BLaER1 treated with 17β-estradiol and CSF1 and Interleukin-3, amounts not matched to agents 10 nM and 100 nM (cell line): ENCODE data around the gene PAN3.

ENCODE experiments used
- H3K27ac ChIP-seq, 11 experiments: shearing (Covaris generic); formaldehyde crosslinking; 2 replicates each; pipeline ENCODE4 v1.8.1; 2022
- H3K27me3 ChIP-seq, 11 experiments: shearing (Covaris generic); formaldehyde crosslinking; 2 replicates each; pipeline ENCODE4 v1.8.1; 2022
- H3K36me3 ChIP-seq, 11 experiments: shearing (Covaris generic); formaldehyde crosslinking; 2 replicates each; pipeline ENCODE4 v1.8.1; 2022
- H3K4me1 ChIP-seq, 10 experiments: shearing (Covaris generic); formaldehyde crosslinking; 2 replicates each; pipeline ENCODE4 v1.8.1; 2022
- H3K4me2 ChIP-seq, 11 experiments: shearing (Covaris generic); formaldehyde crosslinking; 2 replicates each; pipeline ENCODE4 v1.8.1; 2022
- H3K4me3 ChIP-seq, 10 experiments: shearing (Covaris generic); formaldehyde crosslinking; 2 replicates each; pipeline ENCODE4 v1.8.1; 2022
- H3K9ac ChIP-seq, 11 experiments: shearing (Covaris generic); formaldehyde crosslinking; 2 replicates each; pipeline ENCODE4 v1.8.1; 2022
- H3K9me3 ChIP-seq, 11 experiments: shearing (Covaris generic); formaldehyde crosslinking; replicated peaks in 1 of 11; 2 replicates each; pipeline ENCODE4 v1.8.1; 2022
- H4K20me1 ChIP-seq, 11 experiments: shearing (Covaris generic); formaldehyde crosslinking; 2 replicates each; pipeline ENCODE4 v1.8.1; 2022
- Cebpa-rat ChIP-seq, 11 experiments: shearing (Covaris generic); IDR thresholded peaks; 2 replicates each; pipeline ENCODE4 v1.8.1; 2022

The PAN3 gene

DNA sequence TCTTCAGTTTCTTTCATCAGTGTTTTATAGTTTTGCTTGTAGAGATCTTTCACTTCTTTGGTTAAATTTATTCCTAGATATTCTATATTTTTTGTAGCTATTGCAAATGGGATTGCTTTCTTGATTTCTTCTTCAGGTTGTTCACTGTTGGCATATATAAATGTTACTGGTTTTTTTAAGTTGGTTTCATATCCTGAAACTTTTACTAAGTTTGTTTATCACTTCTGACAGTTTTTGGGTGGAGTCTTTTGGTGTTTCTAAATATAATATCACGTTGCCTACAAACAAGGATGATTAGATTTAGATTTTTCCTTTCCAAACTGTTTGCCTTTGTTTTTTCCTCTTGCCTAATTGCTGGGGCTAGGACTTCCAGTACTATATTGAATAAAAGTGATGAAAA is 109.7 kb downstream of the PAN3 start:
- Histone ChIP-seq H3K36me3 (peaks cover 36 to 99% (median 86%) of the 10 kb centered on the region in 11 experiments), H3K4me1 (peaks cover 10 to 64% (median 40%) of the 10 kb centered on the region in 10 experiments; a peak in 18 of 20 replicates), H3K4me2 (peak overlapping the region in 10 of 11 experiments; percentile 13 to 71 (median 48); a peak in 19 of 22 replicates), H3K27me3 (no peaks in the 10 kb centered on the region), H3K9me3 (peaks cover 11 to 93% (median 84%) of the 10 kb centered on the region in 11 experiments; a peak in 20 of 22 replicates), H3K4me3 (peak overlapping the region in 3 of 10 experiments; percentile 3 to 19 (median 17); a peak in 1 of 20 replicates), H4K20me1 (peaks cover 0 to 74% (median 0%) of the 10 kb centered on the region in 11 experiments; a peak in 4 of 22 replicates), H3K9ac (peak overlapping the region in 7 of 11 experiments; percentile 26 to 67 (median 50); a peak in 11 of 22 replicates), H3K27ac (peak overlapping the region in 10 of 11 experiments; percentile 5 to 84 (median 68); a peak in 19 of 22 replicates)
- no peak for TF ChIP-seq Cebpa-rat (IDR thresholded peaks at IDR 0.05)

GRCh38 chr13:28250542-28250941 is 112.2 kb downstream of the PAN3 start:
- Histone ChIP-seq H4K20me1 (peaks cover 0 to 66% (median 0%) of the 10 kb centered on the region in 11 experiments; a peak in 4 of 22 replicates), H3K36me3 (peaks cover 48 to 98% (median 86%) of the 10 kb centered on the region in 11 experiments), H3K4me2 (peak overlapping the region in 1 of 11 experiments; percentile 23; a peak in 3 of 22 replicates), H3K27me3 (no peaks in the 10 kb centered on the region), H3K9me3 (peaks cover 11 to 92% (median 84%) of the 10 kb centered on the region in 11 experiments; a peak in 20 of 22 replicates), H3K4me1 (peaks cover 10 to 56% (median 32%) of the 10 kb centered on the region in 10 experiments; a peak in 18 of 20 replicates), H3K9ac (no peak overlapping the region), H3K4me3 (peak overlapping the region in 2 of 10 experiments; percentile 2 to 12; a peak in 1 of 20 replicates), H3K27ac (peak overlapping the region in 6 of 11 experiments; percentile 35 to 84 (median 76); a peak in 10 of 22 replicates)
- no peak for TF ChIP-seq Cebpa-rat (IDR thresholded peaks at IDR 0.05)

DNA sequence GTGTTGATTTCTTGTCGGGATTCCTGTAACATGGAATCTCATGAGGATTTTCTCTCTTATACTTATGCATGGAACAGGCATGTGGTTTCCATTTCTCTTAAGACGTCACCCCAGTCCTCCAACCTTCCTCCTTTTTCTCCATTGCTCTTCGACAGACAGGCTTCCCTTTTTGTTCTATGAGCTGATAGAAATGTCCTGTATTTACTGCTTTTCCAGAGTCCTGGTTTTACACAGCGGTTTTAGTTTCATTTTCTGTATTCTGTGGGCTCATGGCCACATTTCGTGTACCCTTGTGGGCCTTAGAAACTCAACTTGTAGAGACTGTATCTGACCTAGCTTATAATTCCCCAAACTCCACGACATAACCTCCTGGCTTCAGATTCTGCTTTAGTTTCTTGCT is 113.1 kb downstream of the PAN3 start:
- Histone ChIP-seq H3K9ac (peak overlapping the region in 4 of 11 experiments; percentile 9 to 37 (median 28); a peak in 4 of 22 replicates), H4K20me1 (peaks cover 0 to 56% (median 0%) of the 10 kb centered on the region in 11 experiments; a peak in 3 of 22 replicates), H3K27ac (peak overlapping the region; percentile 1 to 84 (median 37); a peak in 18 of 22 replicates), H3K4me2 (peak overlapping the region; percentile 12 to 51 (median 30); a peak in 21 of 22 replicates), H3K4me1 (peaks cover 10 to 51% (median 28%) of the 10 kb centered on the region in 10 experiments; a peak in 18 of 20 replicates), H3K36me3 (peaks cover 53 to 98% (median 86%) of the 10 kb centered on the region in 11 experiments), H3K27me3 (no peaks in the 10 kb centered on the region), H3K4me3 (peak overlapping the region in 1 of 10 experiments; percentile 17; a peak in 1 of 20 replicates), H3K9me3 (peaks cover 15 to 92% (median 83%) of the 10 kb centered on the region in 11 experiments; a peak in 21 of 22 replicates)
- TF ChIP-seq Cebpa-rat (IDR thresholded peaks at IDR 0.05) = no peak

GRCh38 chr13:28252547-28252946 is 114.2 kb downstream of the PAN3 start:
- peaks cover 10 to 49% (median 29%) of the 10 kb centered on the region in 10 experiments; a peak in 18 of 20 replicates for H3K4me1 ChIP-seq
- H4K20me1 ChIP-seq = peaks cover 0 to 47% (median 0%) of the 10 kb centered on the region in 11 experiments; a peak in 3 of 22 replicates
- H3K9ac ChIP-seq = no peak overlapping the region
- no peaks in the 10 kb centered on the region for H3K27me3 ChIP-seq
- TF ChIP-seq Cebpa-rat (IDR thresholded peaks at IDR 0.05) = no peak
- H3K4me3 ChIP-seq = no peak overlapping the region
- no peak overlapping the region for H3K4me2 ChIP-seq
- peaks cover 60 to 98% (median 85%) of the 10 kb centered on the region in 11 experiments for H3K36me3 ChIP-seq
- peaks cover 16 to 91% (median 82%) of the 10 kb centered on the region in 11 experiments; a peak in 21 of 22 replicates for H3K9me3 ChIP-seq
- no peak overlapping the region; a peak in 1 of 22 replicates for H3K27ac ChIP-seq

- peaks cover 18 to 85% (median 77%) of the 10 kb centered on the region in 11 experiments for H3K9me3 ChIP-seq
- H4K20me1 ChIP-seq = peaks cover 0 to 27% (median 0%) of the 10 kb centered on the region in 11 experiments; a peak in 3 of 22 replicates
- TF ChIP-seq Cebpa-rat (IDR thresholded peaks at IDR 0.05) = no peak
- no peak overlapping the region for H3K27ac ChIP-seq
- H3K27me3 ChIP-seq = no peaks in the 10 kb centered on the region
- no peak overlapping the region for H3K9ac ChIP-seq
- no peak overlapping the region for H3K4me3 ChIP-seq
- H3K4me2 ChIP-seq = peak overlapping the region in 2 of 11 experiments; percentile 5 to 8; a peak in 2 of 22 replicates
- H3K4me1 ChIP-seq = peaks cover 0 to 22% (median 12%) of the 10 kb centered on the region in 10 experiments; a peak in 12 of 20 replicates
- peaks cover 82 to 99% (median 93%) of the 10 kb centered on the region in 11 experiments for H3K36me3 ChIP-seq
These were observed 119.0 kb downstream of the PAN3 start for GRCh38 chr13:28257305-28257704.

DNA sequence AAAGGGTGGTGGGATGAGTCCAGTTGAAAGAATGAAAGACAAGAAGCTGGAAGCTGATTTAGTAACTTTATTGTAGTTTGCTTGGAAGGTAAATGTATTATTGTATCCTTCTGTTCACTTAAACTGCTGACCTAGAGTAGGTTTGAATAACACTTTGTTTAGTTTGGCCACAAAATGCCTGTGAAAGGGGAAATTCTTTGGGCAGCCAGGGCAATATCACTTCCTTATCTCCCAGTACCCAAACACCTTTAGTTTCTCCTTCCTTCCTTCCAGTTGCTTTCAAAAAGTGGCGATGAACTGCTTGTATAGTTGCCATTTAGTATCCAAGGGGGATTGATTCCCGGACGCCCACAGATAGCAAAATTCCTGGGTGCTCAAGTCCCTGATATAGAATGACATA is 120.1 kb downstream of the PAN3 start:
- peak overlapping the region in 2 of 11 experiments; percentile 13 to 43; a peak in 3 of 22 replicates for H3K4me2 ChIP-seq
- H3K4me1 ChIP-seq = peaks cover 0 to 22% (median 12%) of the 10 kb centered on the region in 10 experiments; a peak in 12 of 20 replicates
- TF ChIP-seq Cebpa-rat (IDR thresholded peaks at IDR 0.05) = no peak
- H3K27me3 ChIP-seq = no peaks in the 10 kb centered on the region
- peak overlapping the region in 7 of 11 experiments; percentile 1 to 53 (median 24); a peak in 9 of 22 replicates for H3K27ac ChIP-seq
- peaks cover 89 to 99% (median 95%) of the 10 kb centered on the region in 11 experiments for H3K36me3 ChIP-seq
- H3K9me3 ChIP-seq = peaks cover 29 to 90% (median 84%) of the 10 kb centered on the region in 11 experiments
- peaks cover 0 to 20% (median 0%) of the 10 kb centered on the region in 11 experiments; a peak in 3 of 22 replicates for H4K20me1 ChIP-seq
- H3K4me3 ChIP-seq = no peak overlapping the region
- H3K9ac ChIP-seq = no peak overlapping the region; a peak in 1 of 22 replicates

DNA sequence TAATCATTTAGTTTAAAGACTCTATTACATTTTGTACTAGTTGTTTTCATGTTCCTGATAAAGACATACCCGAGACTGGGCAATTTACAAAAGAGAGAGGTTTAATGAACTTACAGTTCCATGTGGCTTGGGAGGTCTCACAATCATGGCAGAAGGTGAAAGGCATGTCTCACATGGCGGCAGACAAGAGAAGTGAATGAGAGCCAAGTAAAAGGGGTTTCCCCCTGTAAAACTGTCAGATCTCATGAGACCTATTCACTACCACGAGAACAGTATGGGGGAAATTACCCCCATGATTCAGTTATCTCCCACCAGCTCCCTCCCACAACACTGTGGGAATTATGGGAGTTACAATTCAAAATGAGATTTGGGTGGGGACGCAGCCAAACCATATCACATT is 129.2 kb downstream of the PAN3 start:
- Histone ChIP-seq H3K4me2 (peak overlapping the region in 7 of 11 experiments; percentile 13 to 69 (median 29); a peak in 8 of 22 replicates), H3K4me3 (peak overlapping the region in 6 of 10 experiments; percentile 0 to 49 (median 34); a peak in 8 of 20 replicates), H4K20me1 (peaks cover 0 to 31% (median 0%) of the 10 kb centered on the region in 11 experiments; a peak in 5 of 22 replicates), H3K27ac (peak overlapping the region in 10 of 11 experiments; percentile 36 to 99 (median 94); a peak in 19 of 22 replicates), H3K4me1 (peaks cover 18 to 49% (median 42%) of the 10 kb centered on the region in 10 experiments), H3K27me3 (no peaks in the 10 kb centered on the region; a peak in 1 of 22 replicates), H3K9me3 (peaks cover 42 to 67% (median 56%) of the 10 kb centered on the region in 11 experiments), H3K9ac (peak overlapping the region in 7 of 11 experiments; percentile 28 to 82 (median 74); a peak in 13 of 22 replicates), H3K36me3 (peaks cover 69 to 85% (median 74%) of the 10 kb centered on the region in 11 experiments)
- TF ChIP-seq Cebpa-rat (IDR thresholded peaks at IDR 0.05) = no peak

DNA sequence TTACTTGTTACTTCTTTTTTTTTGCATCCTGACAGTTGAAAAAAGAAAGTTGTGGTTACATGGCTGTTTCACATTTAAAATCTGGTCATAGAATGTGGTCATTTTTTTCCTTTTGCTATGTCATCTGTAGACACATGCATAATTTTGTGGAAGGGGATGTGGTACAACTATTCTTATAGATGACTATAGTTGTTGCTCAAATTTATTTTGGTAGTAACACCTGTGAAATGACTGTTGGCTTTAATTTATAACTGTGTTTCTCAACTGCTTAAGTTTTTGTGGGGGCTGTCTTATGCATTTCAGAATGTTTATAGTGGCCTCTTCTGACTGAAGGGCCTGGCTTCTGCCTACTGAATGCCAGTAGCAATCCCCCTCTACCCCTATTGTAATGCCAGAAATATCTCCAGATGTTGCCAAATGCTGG is 130.5 kb downstream of the PAN3 start:
- no peak overlapping the region for H3K4me3 ChIP-seq
- peaks cover 69 to 85% (median 74%) of the 10 kb centered on the region in 11 experiments for H3K36me3 ChIP-seq
- H3K4me1 ChIP-seq = peaks cover 18 to 61% (median 50%) of the 10 kb centered on the region in 10 experiments
- H3K9me3 ChIP-seq = peaks cover 31 to 67% (median 50%) of the 10 kb centered on the region in 11 experiments
- peak overlapping the region; percentile 28 to 82 (median 70); a peak in 18 of 22 replicates for H3K4me2 ChIP-seq
- H3K27me3 ChIP-seq = no peaks in the 10 kb centered on the region; a peak in 1 of 22 replicates
- peak overlapping the region in 10 of 11 experiments; percentile 63 to 99 (median 94); a peak in 21 of 22 replicates for H3K27ac ChIP-seq
- TF ChIP-seq Cebpa-rat (IDR thresholded peaks at IDR 0.05) = peak in 8 of 11 experiments; percentile 44 to 97 (median 88); a peak in 15 of 22 replicates
- peaks cover 0 to 37% (median 0%) of the 10 kb centered on the region in 11 experiments; a peak in 5 of 22 replicates for H4K20me1 ChIP-seq
- H3K9ac ChIP-seq = peak overlapping the region in 9 of 11 experiments; percentile 31 to 83 (median 76); a peak in 18 of 22 replicates
